ENCODE data around the gene SLC5A5. TPM values are rescaled to one million over a fixed set of nuclear protein-coding genes. Genes with fewer than 3 reads are reported as not detected.

SLC5A5 gene
- total RNA-seq, 2 experiments from 2014 or later, result 1.1 to 1.2 TPM

DNA sequence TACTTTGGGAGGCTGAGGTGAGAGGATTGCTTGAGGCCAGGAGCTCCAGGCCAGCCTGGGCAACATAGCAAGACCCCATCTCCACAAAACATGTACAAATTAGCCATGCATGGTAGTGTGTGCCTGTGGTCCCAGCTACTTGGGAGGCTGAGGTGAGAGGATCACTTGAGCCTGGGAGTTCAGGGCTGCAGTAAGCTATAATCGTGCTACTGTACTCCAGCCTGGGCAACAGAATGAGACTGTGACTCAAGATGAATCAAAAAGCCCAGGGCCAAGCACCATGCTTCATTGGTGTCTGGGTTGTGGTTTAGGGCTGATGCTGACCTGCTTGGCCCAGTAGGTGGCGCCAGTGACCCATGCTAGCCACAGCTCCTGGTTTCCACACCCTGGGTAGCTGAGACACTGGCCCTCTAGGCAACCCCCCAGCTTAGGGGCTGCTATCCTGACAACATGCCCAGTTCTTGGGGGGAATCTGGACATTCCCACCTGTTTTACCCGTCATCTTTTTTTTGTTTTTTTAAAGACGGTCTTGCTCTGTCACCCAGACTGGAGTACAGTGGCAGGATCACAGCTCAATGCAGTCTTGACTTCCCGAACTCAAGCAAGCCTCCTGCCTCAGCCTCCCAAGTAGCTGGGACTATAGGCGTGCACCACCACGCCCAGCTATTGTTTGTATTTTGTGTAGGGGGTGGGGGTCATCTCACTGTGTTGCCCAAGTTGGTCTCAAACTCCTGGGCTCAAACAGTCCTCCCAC is 66.5 kb downstream of the SLC5A5 start:
- no peaks in the 10 kb centered on the region for H3K9me3 Mint-ChIP-seq
- peaks cover 19% of the 10 kb centered on the region for H3K36me3 Mint-ChIP-seq (ENCODE audit: low read depth)
- no peak overlapping the region for H3K27ac Mint-ChIP-seq
- DNase-seq, result peak; percentile 92
- H3K4me3 Mint-ChIP-seq, result no peak overlapping the region
- intact Hi-C loops (cut with micrococcal nuclease), result loop anchor here (1.0 kb wide), 3 partner anchors 54 to 120 kb away; no protein-coding TSS in a partner anchor
- H3K27me3 Mint-ChIP-seq (ENCODE audit: low read depth), result no peaks in the 10 kb centered on the region
- CTCF ChIA-PET, result interaction anchor here (0.5 to 9.5 kb wide), 31 partner anchors 9 to 321 kb away, joined by 3 to 186 read pairs (median 4); partner anchors contain the start of genes RPL18A and SLC5A5
- peaks cover 15% of the 10 kb centered on the region for H3K4me1 Mint-ChIP-seq (ENCODE audit: low read depth)

DNA sequence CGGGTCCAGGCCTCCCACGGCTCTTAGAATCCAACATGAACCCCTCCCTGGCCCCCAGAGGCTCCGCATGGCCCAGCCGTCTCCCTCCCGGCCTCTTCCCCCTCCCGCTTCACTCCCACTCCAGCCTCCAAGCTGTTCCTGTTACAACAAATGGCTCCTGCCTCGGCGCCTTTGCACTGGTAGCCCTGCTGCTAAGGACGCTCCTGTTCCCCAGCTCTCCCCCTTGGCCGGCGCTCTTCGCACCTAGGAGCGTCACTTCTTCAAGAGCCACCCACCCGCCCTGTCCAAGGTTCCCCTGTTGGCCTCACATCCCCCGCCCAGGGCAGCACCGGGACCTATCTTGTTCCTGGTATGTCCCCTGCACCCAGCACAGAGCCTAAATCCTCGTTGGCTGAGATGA is 70.4 kb downstream of the SLC5A5 start:
- DNase-seq, result no peak
- peaks cover 15% of the 10 kb centered on the region for H3K4me1 Mint-ChIP-seq (ENCODE audit: low read depth)
- CTCF ChIA-PET, result interaction anchor here (1.1 to 1.6 kb wide), 2 partner anchors 52 to 54 kb away, joined by 4 to 5 read pairs; no protein-coding TSS in a partner anchor
- H3K27ac Mint-ChIP-seq, result no peak overlapping the region
- H3K9me3 Mint-ChIP-seq, result no peaks in the 10 kb centered on the region
- peaks cover 18% of the 10 kb centered on the region for H3K36me3 Mint-ChIP-seq (ENCODE audit: low read depth)
- intact Hi-C loops (cut with micrococcal nuclease), result no loop called here
- H3K27me3 Mint-ChIP-seq (ENCODE audit: low read depth), result no peaks in the 10 kb centered on the region
- no peak overlapping the region for H3K4me3 Mint-ChIP-seq

DNA sequence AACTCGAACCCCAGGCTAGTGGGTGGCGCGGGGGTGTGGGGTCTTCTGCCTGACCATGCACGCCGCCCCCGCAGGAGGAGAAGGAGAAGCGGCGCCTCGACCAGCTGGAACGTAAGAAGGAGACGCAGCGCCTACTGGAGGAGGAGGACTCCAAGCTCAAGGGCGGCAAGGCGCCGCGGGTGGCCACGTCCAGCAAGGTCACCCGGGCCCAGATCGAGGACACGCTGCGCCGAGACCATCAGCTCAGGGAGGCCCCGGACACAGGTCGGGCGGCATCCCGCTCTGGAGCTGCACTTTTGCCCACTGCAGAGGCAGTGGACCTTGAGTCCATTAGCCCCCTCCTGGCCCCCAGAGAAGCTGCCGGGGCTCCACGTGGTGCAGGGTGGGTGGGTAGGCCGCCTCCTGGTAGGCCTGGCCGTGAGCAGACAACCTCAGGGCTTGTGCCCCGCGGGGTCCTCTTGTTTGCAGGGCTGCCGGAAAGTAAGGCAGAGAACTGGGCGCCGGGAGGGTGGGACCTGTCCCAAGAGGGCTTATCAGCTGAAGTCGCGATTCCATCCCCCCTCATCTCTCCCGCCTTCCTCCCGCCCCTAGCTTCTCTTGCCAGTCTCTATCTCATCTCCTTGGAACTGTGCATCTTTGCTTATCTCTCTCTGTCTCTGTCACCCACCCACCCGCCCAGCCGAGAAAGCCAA is 71.0 kb downstream of the SLC5A5 start:
- no peak for DNase-seq

DNA sequence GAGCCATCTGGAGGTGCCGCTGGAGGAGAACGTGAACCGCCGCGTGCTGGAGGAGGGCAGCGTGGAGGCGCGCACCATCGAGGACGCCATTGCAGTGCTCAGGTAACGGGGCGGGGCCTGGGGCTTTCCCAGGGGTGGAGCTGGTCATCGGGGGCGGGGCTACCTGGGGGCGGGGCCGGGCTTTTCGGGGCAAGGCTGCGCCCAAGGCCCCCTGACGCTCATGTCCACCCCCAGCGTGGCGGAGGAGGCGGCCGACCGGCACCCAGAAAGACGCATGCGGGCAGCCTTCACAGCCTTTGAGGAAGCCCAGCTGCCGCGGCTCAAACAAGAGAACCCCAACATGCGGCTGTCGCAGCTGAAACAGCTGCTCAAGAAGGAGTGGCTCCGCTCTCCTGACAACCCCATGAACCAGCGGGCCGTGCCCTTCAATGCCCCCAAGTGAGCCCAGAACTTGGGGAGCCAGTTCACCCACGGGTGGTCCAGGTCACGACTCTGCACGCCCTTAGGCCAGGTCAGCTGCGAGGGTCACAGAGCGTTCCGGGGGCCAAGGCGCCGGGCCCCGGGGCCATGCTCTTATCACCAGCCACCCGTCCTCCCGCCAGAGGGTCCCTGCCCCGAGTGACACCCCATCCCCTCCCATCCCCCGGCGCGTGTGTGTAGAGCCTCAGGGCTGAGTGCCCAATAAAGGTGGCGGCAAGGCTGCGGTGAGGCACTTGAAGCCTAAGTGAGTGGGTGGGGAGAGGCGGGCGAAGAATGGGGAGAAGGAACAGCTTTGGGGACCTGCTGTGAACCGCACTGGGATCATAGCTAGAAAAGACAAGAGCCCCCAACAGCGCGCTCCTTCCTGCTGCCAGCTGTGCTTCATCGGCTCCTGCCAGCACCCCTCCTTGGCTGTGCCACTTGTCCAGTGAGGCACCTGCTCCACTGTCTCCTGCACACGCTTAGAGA is 71.8 kb downstream of the SLC5A5 start:
- CTCF ChIA-PET, result interaction anchor here (1.1 to 4.0 kb wide), 3 partner anchors 51 to 53 kb away, joined by 4 to 38 read pairs (median 5); no protein-coding TSS in a partner anchor
- no peak overlapping the region for H3K27ac Mint-ChIP-seq
- H3K27me3 Mint-ChIP-seq (ENCODE audit: low read depth), result no peaks in the 10 kb centered on the region
- no peak overlapping the region for H3K4me3 Mint-ChIP-seq
- DNase-seq, result no peak
- peaks cover 15% of the 10 kb centered on the region for H3K4me1 Mint-ChIP-seq (ENCODE audit: low read depth)
- intact Hi-C loops (cut with micrococcal nuclease), result no loop called here
- peaks cover 16% of the 10 kb centered on the region for H3K36me3 Mint-ChIP-seq (ENCODE audit: low read depth)
- H3K9me3 Mint-ChIP-seq, result no peaks in the 10 kb centered on the region

More for the DNA sequence above, 71.0 kb downstream of the SLC5A5 start:
- intact Hi-C loops (cut with micrococcal nuclease), result no loop called here
- H3K27ac Mint-ChIP-seq, result no peak overlapping the region
- H3K36me3 Mint-ChIP-seq (ENCODE audit: low read depth), result peaks cover 16% of the 10 kb centered on the region
- H3K9me3 Mint-ChIP-seq, result no peaks in the 10 kb centered on the region
- H3K4me3 Mint-ChIP-seq, result no peak overlapping the region
- H3K4me1 Mint-ChIP-seq (ENCODE audit: low read depth), result peaks cover 15% of the 10 kb centered on the region
- CTCF ChIA-PET, result interaction anchor here (1.1 to 1.6 kb wide), 2 partner anchors 52 to 54 kb away, joined by 4 to 5 read pairs; no protein-coding TSS in a partner anchor
- no peaks in the 10 kb centered on the region for H3K27me3 Mint-ChIP-seq (ENCODE audit: low read depth)

DNA sequence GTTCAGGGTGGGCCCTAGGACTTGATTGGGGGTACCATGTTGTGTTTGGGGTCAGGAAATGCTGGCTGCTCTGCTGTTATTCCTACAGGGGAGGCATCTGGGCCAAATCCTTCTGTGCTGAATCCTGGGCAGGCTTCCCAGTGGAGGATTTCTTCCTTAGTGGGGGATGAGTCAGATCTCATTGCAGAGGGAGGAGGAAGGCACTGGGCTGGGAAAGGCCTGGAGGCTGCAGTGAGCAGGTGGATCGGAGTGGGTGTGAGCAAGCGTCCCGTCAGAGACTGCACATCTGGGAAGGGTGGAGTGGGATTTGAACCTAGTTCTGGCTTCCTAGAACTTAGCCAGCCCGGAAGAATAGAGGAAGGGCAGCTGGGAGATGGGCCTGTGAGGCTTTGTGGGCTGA is 72.6 kb downstream of the SLC5A5 start:
- H3K4me3 Mint-ChIP-seq, result no peak overlapping the region
- no peak overlapping the region for H3K27ac Mint-ChIP-seq
- H3K36me3 Mint-ChIP-seq (ENCODE audit: low read depth), result peaks cover 15% of the 10 kb centered on the region
- DNase-seq, result no peak
- H3K27me3 Mint-ChIP-seq (ENCODE audit: low read depth), result peaks cover 6% of the 10 kb centered on the region
- H3K9me3 Mint-ChIP-seq, result no peaks in the 10 kb centered on the region
- H3K4me1 Mint-ChIP-seq (ENCODE audit: low read depth), result peaks cover 21% of the 10 kb centered on the region
- CTCF ChIA-PET, result interaction anchor here (3.2 to 4.0 kb wide), 2 partner anchors 11 to 52 kb away, joined by 10 to 38 read pairs; partner anchors contain the start of gene CCDC124
- intact Hi-C loops (cut with micrococcal nuclease), result no loop called here

Other genes starting within 250 kb of the SLC5A5 start
- under 1 TPM in 1 of 2 experiments, not detected in 1; 0.12 TPM for gene UNC13A, start 183.6 kb upstream of the SLC5A5 start, total RNA-seq
- 10 to 100 TPM; 46.8 to 51.8 TPM for gene MAP1S, start 152.5 kb upstream of the SLC5A5 start, total RNA-seq
- gene FCHO1, start 120.5 kb upstream of the SLC5A5 start, total RNA-seq, result 10 to 100 TPM; 48.9 to 56.8 TPM
- under 1 TPM; 0.17 to 0.19 TPM for gene B3GNT3, start 76.8 kb upstream of the SLC5A5 start, total RNA-seq
- gene INSL3, start 50.4 kb upstream of the SLC5A5 start, total RNA-seq, result 1 to 10 TPM; 5.7 to 5.9 TPM
- 100 to 1,000 TPM; 231 to 235 TPM for gene JAK3, start 24.0 kb upstream of the SLC5A5 start, total RNA-seq
- gene RPL18A, start 12.0 kb upstream of the SLC5A5 start, total RNA-seq, result 1,000 to 10,000 TPM; 4,021 to 4,160 TPM
- 100 to 1,000 TPM; 107 to 118 TPM for gene CCDC124, start 61.1 kb downstream of the SLC5A5 start, total RNA-seq
- gene KCNN1, start 95.2 kb downstream of the SLC5A5 start, total RNA-seq, result under 1 TPM; 0.21 to 0.30 TPM
- gene ARRDC2, start 136.2 kb downstream of the SLC5A5 start, total RNA-seq, result 10 to 100 TPM; 17.7 to 19.0 TPM
- gene IL12RB1, start 215.0 kb downstream of the SLC5A5 start, total RNA-seq, result 10 to 100 TPM; 10.1 to 14.4 TPM
- gene MAST3, start 225.8 kb downstream of the SLC5A5 start, total RNA-seq, result 10 to 100 TPM; 12.8 to 13.5 TPM

Measured in activated naive CD4-positive, alpha-beta T cell treated with anti-CD3 and anti-CD28 coated beads for 36 hours (primary cell).